GM12872 (cell line): ENCODE results near the gene SAV1.

Source experiments
- TF ChIP-seq, protein P1 (sequence below): IDR thresholded peaks from 3 replicates; pipeline ENCODE4 v1.5.1; 2011; ENCODE audit warnings: low read depth, mild to moderate bottlenecking, low read length, moderate library complexity; ENCODE audit not compliant: insufficient read depth

Gene SAV1

DNA sequence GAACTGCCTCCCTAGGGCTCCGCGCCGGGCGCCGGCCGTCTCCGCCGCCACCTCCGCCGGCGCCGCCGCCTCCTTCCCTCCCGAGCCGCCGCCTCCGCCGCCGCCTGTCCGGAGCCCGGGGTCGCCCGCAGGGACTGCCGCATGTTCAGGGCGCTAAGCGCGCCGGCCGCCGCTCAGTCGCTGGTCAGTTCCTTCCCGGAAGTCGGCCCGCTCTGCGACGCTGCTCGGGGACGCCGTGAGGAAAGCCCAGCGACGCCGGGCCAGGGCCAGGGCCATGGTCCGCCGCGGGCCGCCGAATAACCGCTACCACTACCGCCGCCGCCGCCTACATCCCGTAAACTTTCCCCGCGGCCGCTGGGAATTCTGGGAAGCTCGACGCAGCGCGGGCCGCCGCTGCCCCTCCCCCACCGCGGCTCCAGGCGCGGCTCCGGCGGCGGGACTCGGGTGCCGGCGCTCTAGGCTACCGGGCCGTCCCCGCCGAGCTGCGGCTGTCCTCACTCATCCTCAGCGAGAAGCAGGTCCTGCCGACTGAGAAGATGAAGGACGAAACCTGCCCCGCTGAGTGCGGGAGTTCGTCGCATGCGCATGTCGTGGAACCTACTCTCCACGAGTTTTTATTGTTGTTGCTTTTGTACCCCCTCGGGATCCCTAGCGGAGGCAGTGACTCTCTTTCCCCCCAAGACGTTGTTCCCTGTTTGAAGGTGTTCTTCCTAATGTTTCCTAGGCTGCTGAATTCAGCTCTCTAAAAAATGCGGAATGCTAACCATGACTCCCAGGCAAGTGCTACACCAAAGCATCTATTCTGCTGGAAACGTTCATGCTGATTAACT is at the start of gene SAV1:
SAV1 (minus strand) TSS at position 311 of the 830 bp plus-strand sequence. CDS start 339 bp downstream, outside the sequence.
- TF ChIP-seq, protein P1, sequence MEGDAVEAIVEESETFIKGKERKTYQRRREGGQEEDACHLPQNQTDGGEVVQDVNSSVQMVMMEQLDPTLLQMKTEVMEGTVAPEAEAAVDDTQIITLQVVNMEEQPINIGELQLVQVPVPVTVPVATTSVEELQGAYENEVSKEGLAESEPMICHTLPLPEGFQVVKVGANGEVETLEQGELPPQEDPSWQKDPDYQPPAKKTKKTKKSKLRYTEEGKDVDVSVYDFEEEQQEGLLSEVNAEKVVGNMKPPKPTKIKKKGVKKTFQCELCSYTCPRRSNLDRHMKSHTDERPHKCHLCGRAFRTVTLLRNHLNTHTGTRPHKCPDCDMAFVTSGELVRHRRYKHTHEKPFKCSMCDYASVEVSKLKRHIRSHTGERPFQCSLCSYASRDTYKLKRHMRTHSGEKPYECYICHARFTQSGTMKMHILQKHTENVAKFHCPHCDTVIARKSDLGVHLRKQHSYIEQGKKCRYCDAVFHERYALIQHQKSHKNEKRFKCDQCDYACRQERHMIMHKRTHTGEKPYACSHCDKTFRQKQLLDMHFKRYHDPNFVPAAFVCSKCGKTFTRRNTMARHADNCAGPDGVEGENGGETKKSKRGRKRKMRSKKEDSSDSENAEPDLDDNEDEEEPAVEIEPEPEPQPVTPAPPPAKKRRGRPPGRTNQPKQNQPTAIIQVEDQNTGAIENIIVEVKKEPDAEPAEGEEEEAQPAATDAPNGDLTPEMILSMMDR, result peak; percentile 13; the same call in 1 of the 3 replicates

DNA sequence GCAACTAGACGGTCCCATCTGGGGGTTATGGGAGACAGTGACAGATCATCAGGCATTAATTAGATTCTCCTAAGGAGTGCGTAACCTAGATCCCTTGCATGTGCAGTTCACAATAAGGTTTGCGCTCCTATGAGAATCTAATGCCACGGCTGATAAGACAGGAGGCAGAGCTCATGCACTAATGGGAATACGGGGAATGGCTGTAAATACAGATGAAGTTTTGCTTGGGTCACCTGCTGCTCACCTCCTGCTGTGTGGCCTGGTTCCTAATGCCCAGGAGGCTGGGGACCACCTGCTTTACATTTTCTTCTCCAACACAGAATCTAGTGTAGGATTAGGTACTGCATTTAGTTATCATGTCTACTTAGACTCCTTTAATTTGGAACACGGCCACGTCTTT is 49.7 kb upstream of the SAV1 start:
- TF ChIP-seq, protein P1, result no peak

DNA sequence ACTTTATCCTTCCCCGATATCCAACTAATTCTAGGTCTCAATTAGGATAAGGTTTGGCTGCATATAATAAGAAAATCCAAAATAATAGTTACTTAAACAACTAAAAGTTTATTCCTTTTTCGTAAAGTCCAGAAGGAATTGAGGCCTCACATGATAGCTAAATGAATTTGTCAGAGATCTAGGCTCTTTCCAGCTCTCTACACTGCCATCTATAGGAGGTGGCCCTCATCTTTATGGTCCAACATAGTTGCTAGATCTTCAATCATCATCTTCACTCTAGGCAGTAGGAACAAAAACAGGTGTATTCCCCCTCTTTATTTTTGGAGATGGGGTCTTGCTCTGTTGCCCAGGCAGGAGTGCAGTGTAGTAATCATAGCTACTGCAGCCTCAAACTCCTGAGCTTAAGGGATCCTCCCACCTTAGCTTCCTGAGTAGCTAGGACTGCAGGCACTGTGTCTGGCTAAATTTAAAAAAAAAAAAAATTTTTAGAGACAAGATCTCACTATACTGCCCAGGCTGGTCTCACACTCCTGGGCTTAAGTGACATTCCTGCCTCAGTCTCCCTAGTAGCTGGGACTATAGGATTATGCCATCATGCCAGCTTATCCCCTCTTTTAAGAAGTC is 46.5 kb upstream of the SAV1 start:
- TF ChIP-seq, protein P1, result peak; percentile 72

DNA sequence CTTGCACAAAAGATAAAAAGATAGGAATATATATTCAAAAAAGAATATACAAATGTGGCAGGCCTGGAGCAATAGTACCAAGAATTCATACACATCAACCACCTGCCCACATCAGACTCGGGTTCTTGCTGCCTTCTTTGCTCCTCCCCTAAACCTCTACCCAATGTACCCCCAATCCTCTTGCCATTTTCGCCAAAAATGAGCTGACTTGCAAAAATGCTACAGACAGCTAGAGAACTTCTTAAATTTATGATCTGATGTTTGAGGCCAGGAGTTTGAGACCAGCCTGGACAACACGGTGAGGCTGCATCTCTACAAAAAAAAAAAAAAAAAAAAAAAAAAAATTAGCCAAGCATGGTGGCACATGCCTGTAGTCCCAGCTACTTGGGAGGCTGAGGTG is 42.9 kb upstream of the SAV1 start:
- TF ChIP-seq, protein P1, result no peak

DNA sequence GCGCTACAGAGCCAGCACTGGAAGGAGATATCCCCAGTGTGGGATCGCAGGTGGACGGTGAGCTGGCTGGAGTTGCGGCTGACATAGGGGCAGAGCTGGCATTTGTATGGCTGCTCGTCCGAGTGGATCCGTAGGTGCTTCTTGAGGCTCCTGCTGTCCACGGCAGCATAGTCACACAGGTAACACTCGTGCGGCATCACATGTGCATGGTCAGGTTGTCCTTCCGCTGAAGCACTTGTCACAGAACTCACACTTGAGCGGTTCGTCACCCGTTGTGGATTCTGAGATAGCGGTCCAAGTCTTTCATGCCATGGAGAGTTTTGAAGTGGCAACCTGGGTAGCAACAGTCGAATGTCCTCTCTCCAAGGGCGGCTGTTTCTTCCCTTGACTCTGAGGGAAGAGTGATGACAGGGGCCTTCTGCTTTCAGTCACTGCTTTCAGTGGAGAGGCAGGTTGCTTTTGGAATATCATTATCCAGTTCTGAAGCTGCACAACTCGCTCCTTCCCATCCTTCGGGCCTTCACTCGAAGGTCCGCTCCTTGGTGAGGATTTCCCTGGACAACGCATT is 37.0 kb upstream of the SAV1 start:
- TF ChIP-seq, protein P1, result no peak

DNA sequence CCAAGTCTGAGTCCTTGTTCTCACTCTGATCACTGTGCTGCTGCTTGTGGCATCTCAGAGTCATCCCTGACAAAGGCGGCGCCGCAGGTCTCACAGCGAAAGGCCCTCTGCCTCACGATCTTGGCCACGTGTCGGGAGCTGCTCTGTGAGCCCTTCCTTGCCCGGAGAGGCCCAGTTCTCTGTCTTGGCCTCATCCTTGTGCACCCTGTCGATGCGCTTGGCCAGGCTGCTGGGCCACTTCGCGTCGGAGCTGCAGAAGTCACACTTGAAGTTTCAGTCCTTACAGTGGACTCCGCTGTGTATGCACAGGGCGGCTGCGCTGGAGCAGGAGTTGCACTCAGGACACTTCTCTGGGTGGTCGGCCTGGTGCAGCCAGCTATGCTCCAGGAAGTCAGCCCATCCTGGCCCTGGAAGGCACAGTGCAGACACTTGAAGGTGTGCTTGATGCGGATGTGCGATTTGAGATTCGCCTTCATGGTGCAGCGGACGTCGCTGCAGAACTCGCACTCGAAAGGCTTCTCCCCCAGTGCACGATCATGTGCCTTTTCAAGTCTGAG is 36.4 kb upstream of the SAV1 start:
- TF ChIP-seq, protein P1, result no peak

DNA sequence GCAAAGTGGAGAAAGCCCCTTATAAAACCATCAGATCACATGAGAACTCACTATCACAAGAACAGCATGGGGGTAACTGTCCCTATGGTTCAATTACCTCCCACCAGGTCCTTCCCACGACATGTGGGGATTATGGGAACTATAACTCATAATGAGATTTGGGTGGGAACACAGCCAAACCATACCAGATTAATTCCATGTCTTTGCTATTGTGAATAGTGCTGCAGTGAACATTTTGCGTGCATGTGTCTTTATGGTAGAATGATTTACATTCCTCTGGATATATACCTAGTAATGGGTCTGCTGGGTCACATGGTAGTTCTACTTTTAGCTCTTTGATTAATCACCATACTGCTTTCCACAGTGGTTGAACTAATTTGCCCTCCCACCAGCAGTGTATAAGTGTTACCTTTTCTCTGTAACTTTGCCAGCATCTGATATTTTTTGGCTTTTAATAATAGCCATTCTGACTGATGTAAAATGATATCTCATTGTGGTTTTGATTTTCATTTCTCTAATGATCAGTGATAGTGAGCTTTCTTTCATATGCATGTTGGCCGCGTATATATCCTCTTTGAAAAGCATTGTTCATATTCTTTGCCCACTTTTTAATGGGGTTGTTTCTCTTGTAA is 29.7 kb upstream of the SAV1 start:
- TF ChIP-seq, protein P1, result no peak
